M059J (cell line): ENCODE measurements around the gene ARMC9. TPM values are rescaled to one million over a fixed set of nuclear protein-coding genes. Genes with fewer than 3 reads are reported as not detected.
"Not testable (repeated sequence)": the region's sequence is repeated elsewhere in the genome, so short reads cannot be mapped to it uniquely, and the experiment has no call there.

Experiments used
- DNase-seq: peaks from one replicate; pipeline ENCODE4 v3.0.0-alpha.2; 2012; ENCODE audit warnings: low read depth
- total RNA-seq: library from RNA; depleted of rRNA; stranded (reverse); fragments of >200 nt; shearing (Covaris generic); gene quantifications from 2 replicates; pipeline ENCODE4 v1.2.3, GENCODE V29; 2014

The ARMC9 gene
- total RNA-seq, 1 experiment from 2014 or later: 68.2 TPM

DNA sequence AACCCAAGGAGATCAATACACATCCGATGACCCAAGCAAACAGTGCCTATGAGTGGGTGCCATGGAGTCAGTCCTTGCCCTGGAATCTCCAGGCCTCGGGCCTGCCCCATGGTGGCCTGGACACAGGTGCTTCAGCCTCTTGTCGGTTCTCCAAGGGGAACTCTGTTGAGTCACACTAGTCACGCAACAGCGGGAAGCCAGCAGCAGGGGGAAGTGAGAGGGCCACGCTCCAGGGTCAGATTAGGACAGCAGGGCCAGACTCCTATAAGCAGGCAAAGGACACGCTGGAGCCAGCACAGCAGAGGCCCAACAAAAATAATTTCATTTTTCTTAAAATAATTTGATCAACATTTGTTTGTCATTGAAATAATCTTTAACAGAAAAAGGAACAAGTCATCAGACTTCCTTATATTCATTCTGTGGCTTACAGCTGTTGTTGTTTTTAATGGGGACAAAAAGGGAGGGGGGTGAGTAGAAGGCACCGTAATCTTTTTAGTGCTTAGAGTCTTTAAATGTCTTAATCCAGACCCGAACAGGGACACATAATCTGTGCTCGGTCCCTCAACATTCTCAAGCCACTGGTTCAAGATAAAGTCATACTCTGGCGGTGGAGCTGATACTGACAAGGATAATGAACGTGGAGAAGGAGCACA lies 16.4 kb upstream of the ARMC9 start:
- peak; percentile 89 for DNase-seq

DNA sequence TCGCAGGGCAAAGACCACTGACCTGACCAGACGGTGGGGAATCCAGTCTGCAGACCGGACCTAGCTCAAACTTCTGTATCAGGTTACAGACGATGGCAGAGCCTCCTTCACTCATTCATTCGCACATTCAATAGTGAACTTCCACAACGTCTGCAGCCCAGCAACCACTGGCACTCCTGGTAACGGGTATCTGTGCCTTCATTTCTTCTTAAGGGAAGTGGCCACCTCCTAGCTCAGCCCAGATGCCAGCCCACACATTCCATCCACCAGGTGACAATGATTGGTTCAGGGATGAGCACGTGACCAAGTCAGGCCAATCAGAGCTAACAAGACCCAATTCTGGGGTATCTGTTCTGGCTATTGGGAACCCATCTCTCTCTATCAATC lies 15.9 kb upstream of the ARMC9 start:
- no peak for DNase-seq

DNA sequence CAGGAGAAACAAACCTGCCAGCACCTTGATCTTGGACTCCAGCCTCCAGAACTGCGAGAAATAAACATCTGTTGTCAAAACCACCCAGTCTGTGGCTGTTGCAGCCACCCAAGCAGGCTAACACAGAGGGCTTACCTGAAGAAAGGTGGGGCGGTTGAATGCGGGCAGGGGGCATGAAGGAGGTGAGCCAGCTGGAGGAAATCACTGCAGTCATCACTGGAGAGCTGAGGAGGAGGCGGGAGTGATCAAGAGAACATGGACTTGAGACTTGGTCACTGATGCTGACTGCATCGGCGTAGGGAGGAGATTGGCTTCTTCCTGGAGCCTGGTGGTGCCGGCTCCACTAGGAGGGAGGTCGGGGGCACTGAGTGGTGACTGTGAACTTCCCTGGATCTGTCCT lies 14.6 kb upstream of the ARMC9 start:
- DNase-seq: no peak

DNA sequence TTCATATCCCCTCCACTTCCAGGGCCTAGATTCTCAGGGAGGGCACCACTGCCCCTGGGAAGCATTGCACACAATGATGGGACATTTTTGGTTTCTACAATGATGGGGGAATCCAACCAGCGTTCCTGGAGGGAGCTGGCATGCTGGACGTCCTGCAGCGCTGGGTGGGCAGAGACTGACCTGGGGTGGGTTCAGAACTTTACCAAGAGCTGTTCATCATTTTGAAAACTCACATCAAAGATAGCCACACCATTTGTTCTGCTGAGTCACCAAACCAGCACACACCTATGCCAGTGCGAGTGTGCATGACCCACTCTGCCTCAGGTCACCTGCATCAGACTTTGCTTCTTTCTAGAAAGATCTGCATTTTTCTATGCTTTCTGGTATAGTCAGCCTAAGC lies 14.1 kb upstream of the ARMC9 start:
- no peak for DNase-seq

DNA sequence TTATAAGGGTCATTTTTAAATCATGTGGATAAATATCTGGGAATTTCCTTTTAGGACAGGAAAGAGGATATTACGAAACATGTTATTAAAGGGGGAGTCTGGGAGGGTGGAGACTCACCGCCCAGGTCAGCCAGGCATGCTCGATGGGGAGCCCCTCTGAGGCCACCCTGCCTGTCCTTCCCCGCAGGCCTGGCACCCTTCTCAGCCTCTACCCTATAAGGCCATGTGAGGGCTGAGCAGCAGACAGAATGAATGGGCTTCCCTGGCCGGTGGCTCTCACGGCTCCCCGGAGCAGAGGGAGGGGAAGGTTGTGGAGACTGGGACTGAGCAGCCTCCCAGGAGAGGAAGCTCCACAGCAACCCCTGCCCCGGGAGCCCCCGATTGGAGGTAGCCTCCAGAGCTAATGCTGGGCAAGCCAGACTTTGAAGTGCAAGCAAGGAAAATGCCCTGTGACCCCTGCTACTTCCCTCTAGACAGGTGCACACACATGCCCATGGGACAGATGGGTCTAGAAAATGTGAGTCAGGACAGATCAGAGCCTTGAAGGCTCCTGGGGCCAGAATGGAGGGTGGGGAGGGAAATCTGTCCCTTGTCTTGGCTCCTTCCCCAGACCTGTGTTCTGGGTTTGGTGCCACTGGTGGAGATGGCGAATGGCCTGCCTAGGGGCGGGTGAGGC lies 13.2 kb upstream of the ARMC9 start:
- no peak for DNase-seq

DNA sequence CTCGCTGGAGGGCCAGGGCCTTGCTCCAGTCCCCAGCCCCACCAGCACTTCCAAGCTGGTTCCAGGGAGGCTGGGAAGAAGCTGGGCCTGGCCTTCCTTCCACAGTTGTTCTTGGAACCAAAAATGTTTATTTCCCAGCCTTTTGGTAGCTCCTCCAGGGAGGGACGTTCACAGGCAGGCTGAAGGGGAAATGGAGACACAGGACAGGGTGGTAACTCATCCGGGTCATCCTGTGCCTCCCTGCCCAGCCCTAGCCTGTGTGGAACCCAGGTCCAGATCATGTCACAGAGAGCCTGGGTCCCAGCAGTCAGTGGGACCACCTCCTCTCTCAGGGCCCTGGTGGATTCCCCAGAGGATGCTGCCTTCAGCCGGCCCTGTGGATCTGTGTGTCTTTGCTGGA lies 12.5 kb upstream of the ARMC9 start:
- no peak for DNase-seq

DNA sequence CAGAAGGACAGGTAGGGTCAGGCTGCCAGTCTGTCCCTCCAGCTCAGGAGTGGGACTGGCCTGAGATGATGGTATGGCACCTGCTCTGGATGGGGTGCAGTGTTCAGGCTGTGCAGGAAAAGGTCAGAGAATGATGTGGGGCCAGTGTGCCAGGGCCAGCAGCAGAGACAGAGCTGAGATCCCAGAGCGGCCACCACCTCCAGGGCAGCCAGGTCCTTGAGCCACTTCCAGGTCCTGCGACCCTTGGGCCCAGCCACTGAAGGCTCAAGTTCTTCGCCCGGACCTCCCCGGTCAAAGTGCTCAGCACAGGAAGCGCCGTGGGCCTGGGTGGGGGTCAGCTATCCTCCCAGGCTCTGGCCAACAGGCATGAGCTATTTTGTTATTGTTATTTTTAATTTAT lies 12.1 kb upstream of the ARMC9 start:
- no peak for DNase-seq

DNA sequence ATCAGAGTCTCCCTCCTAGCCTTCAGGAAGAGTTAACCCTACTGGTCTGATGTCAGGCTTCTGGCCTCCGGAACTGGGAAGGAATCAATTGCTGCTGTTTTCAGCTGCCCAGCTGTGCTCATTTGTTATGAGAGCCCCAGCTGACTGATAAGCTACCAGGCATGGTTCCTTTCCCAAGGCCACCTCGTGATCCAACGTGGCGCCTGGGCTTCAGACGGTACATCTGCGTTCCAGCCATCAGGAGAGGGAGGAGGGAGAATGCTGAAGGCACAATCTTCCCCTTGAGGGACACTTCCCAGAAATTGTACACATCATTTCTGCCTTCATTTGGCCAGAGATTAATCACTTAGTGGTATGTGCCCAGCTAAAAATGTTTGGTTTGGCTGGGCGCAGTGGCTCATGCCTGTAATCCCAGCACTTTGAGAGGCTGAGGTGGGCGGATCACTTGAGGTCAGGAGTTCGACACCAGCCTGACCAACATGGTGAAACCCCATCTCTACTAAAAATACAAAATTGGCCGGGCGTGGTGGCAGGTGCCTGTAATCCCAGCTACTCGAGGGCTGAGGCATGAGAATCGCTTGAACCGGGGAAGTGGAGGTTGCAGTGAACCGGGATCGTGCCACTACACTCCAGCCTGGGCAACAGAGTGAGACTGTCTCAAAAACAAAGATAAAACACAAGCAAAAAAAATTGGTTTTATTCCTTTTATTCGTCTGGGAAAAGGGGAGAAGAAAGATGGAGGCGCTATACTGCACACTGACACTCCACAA lies 10.5 kb upstream of the ARMC9 start:
- DNase-seq: peak; percentile 55

DNA sequence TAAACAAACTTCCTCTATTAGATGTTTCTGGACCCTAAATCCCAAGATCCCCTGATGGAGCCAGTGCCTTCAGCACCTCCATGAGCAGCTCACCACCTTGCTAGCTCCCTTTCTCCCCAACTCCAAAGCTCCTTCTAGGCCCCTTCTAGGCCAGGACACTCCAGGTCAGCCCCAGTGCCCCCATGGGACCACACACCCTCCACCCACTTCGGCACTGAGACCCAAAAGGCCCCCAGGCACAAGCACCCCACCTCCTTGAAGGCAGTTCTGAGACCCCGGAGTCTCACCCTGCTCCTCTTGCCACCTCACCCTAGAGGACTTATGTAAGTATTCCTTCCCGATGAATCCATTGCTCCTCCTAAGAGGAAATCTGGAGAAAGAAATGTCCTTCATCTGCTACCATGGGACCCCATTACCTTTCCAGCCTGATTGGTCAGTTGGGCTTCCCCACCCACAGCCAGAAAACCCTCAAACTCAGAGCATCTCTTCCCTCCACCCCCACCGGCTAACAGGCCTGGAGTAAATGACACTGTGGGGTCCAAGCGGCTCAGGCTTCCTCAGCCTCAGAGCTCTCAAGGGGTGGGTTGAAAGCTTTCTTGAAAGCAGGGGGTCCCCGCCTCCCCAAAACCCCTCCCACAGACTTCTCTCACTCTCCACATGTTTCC lies 9.8 kb upstream of the ARMC9 start:
- no peak for DNase-seq

DNA sequence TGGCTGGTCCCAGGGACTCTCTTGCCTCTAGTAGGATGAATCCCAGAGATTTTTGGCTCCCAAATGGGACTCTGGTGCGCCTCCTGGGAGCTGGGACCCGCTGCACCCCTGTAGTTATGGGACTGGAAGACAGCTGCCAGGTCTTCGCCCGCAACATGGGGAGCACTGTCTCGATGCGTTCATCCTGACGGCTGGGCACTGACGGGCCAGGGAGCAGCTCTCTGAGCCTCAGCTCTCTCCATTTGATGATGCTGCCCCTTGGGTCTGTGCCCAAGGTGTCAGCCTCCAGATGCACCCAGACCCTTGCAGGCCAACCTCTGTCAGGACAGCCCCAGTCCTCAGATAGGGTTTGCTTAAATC lies 9.3 kb upstream of the ARMC9 start:
- no peak for DNase-seq

DNA sequence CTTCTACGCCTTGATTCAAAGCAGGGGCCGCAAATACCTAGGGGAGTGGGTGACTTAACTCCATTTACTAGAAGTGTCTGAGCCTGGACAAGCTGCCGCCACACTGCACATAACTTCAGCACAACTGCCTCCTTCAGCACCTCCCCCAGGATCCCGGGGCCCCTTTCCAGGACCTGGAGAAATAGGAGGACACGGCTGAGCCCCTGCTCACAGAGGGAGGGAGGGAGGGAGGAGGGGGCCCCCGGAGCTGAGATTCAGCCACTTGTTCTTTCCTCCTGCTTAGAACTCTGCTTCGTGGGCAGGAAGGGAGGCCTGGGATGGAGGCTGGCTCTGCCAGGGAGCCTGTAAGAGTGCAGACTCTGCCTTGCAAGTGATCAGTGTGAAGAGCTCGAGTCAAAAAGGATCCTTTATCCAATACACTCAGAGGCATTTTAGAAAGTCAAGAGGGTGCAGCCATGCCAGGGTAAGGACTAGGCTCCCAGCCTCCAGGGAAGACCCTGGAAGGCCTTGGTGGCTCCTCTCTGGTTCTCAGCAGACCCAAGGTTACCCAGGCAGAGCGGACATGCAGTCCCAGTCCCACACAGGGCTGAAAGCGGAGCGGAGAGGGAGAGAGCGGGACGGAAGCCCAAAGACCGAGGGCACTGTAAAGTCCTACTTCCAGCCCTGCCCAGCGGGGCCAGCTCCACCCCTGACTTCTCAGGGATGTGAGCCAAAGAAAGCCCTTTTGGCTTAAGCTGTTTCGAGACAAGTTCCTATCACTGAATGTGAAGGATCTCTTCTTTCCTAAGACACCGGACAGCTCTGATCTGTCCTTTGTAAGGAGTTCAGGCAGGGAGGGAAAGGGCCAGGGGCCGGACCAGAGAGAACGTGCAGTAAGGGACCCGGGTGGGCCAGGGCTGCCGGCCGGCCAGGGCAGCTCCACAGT lies 8.6 kb upstream of the ARMC9 start:
- DNase-seq: peak; percentile 58

DNA sequence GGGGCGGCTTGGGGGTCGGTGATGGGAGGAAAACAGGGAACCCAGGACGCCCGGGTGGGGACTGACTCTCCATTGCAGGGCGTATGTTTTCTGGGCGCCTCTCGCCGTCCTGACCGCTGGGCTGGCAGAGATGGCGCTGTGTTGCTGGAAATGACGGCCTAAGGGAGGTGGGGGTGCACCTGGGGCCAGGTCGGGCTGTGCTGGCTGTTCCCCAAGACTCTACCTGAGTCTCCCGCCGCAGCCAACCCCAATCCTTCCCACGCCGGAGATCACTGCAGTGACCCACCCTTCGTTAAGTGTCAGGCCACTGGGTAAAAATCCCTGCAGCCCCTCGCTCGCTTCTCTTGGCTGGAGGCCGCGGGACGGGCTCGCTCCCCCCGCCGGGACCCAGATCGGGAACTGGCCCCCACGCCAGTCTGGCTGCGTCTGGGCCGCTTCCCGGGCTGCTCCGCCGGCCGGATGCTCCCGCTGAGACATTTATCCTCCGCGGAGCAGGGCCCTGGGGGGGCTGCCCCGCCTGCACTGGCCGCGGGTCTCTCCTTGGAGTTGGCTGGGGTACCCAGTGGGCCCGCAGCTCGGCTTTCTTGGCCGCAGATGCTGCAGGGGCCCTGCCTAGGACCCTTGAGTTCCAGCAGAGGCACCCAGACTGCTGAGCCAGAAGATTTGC lies 7.8 kb upstream of the ARMC9 start:
- DNase-seq: peak; percentile 64

DNA sequence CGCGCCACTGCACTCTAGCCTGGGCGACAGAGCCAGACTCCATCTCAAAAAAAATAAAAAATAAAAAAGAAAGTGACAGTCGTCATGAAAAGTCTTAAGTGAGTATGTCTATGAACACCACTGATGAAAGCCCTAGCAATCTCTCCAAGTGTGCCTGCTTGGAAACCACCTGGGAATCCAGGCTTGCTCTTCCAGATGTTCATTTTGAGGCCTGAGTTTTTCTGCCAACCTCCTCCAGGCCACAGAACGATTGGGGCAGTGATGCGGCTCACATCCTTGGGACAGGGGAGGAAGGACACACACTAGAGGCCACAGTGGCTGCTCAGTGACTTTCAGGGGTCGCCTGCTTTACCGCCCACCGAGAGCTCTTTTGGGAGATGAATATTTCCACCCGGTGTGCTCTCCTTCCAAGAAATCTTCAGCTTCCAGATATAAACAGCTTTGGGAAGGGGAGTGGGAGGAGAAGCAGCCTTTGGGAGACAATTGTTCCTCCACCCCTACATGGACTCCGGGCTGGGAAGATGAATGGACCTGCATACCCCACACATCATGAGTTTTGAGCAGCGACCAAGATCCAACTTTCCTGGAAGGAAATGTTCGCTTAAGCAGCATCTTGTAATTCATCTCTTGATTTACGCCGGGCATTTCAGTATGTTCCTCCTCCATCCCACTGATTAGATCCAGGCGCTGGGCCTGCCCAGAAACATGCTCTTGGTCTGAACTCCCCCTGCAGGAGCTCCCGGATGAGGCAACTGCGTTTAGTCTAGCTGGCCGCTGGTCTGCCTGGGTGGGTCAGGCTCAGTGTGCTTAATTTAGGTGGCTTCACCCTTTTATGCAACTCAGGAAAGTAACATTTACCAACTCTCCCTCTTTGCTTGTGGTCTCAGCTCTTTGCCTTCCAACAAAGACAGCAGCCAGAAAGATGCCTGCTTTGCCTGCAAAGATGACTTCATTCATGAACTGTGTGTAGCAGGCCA lies 6.2 kb upstream of the ARMC9 start:
- peak; percentile 50 for DNase-seq

DNA sequence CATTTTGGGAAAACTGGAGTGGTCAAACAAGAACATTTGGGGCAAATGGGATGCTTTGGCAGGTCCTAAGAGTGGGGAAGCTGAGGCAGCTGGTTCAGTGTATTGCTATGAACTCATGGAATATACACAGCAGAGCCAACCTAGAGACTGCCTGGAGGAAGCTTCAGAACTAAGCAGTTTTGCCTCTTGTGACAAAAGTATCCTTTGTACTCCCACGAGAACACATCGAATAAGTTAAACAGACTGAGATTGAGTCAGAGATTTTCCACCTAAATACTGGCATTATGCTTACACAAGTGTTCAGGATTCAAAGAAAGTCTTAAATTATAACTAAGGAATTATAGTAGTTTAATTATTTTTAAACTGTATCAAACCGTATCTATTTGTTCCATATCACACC lies 5.2 kb upstream of the ARMC9 start:
- no peak for DNase-seq

DNA sequence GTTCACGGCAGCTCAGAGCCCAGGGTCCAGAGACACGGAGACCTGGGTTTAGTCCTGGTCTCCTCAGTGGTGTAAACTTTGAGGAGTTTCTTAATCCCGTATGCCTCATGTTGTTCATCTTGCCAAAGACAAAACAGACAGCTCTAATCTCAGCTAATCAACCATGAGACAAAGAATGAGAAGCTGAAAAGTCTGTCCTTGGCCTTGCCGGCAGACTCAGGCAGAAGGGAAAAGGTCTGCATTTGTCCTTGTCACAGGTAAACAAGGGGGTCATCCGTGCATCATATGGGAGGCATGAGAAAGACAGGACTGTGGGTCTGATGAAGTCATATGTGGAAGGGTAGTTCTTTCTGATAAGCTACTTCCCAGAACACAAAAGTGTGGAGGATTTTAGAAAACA lies 1.8 kb upstream of the ARMC9 start:
- no peak for DNase-seq

DNA sequence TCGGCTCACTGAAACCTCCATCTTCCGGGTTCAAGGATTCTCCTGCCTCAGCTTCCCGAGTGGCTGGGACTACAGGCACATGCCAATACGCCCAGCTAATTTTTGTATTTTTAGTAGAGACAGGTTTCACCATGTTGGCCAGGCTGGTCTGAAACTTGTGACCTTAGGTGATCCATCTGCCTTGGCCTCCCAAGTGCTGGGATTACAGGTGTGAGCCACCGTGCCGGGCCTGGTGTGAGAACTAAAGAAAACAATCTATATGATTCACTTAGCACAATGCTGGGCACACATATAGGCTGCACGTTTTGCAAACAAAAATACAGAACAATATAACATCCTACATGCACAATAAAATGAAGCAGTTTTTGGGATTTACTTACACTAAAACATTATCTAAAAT lies 1.2 kb upstream of the ARMC9 start:
- not testable (repeated sequence) for DNase-seq

DNA sequence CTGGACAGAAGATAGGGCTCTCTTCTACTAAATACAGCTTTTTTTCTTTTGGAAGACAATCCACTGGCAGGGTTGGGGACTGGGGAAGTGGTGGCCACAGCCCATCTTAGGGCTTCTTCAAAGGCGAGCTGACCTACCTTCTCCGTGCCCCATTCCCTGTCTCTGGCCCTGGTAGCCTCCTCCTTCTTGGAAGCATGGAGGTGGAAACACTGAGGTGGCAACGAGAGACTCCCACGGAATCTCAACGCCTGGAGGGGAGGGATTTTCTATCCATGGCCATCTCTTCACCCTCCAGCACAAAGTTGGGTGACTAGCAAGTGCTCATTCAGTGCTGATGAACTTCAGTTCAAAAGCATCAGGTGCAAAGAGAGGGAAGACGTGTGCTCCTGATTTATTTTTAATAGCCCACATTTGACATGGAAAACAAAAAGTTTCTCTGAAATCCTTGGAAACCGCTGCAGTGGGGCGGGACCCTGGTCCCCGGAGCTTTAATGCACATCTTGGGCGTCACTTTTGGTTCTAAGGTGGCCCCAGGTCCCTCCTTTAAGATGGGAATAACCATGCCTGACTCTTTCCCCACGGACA lies 633 bp upstream of the ARMC9 start:
- DNase-seq: no peak

DNA sequence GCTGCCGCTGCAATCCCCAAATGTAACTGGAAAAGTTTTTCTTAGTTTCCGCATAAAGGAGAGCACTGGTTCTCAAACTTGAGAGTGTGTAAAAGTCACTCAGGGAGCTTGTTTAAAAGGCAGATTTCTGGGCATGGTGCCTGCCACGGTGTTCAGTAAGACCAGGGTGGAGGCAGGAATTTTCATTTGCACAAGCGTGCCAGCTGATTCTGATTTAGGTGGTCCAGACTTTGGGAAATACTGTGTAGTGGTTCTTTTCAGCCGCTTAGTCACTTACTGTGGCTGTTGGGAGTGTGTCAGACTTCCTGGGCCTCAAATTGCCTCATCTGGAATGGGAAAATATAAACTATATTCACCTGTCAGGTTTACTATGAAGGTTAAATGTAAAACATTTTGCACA lies 788 bp downstream of the ARMC9 start:
- peak; percentile 74 for DNase-seq

DNA sequence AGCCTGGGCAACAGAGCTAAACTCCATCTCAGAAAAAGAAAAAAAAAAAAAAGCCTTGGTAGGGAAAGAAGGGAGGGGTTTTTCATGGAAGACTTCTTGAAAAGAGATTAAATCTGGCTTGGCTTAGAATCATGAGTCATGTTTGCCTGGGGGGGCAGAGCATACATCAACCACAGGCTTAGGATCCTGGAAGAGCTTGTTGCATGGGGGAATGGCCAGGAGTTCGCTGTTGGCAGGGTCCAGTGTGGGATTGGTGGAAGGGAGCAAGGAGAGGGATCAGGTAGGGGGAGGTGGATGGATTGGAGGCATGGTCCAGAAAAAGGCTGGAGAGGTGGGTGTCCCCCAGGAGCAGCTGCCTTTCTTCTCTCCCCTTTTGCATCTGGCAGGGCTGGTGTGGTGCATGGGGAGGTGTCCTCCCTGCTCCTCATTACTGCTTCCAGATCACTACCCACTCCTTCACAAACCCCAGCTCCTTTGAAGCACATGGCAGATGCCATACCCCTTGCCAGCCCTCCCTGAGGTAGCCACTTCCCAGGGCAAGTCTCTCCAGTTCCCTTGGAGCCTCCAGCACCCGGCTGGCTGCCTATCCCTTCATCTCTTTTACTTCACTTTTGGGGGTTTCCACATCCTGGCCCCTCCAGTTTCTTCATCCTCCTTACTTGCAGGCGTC lies 2.5 kb downstream of the ARMC9 start:
- peak; percentile 95 for DNase-seq
